Endothelial cell of umbilical vein (primary cell): Measurements from ENCODE around the gene PPFIBP2.

Experiments
- CTCF ChIP-seq, 2 donors: IDR thresholded peaks; 1 replicate in 1 of 2; 2 replicates in 1 of 2; pipeline ENCODE4 v1.5.1; 2011; ENCODE audit warnings: low read length in 2 of 2, mild to moderate bottlenecking in 2 of 2, moderate library complexity in 2 of 2, control low read depth in 1 of 2, inconsistent platforms in 1 of 2, low read depth in 1 of 2; ENCODE audit not compliant: insufficient read depth in 1 of 2; ENCODE audit errors: extremely low read depth in 1 of 2
- POLR2A ChIP-seq: IDR thresholded peaks from 2 replicates; pipeline ENCODE4 v1.6.1; 2012; ENCODE audit warnings: low read depth, mild to moderate bottlenecking, control low read depth, low read length

- TF ChIP-seq CTCF (IDR thresholded peaks at IDR 0.05; ENCODE audit: extremely low read depth in 1 of 2, insufficient read depth in 1 of 2, low read depth in 1 of 2, low read length in 2 of 2) (no peak), POLR2A (no peak)
These were observed 78.2 kb downstream of the PPFIBP2 start for GRCh38 chr11:7591987-7592386.
